Measurements from ENCODE around the gene TMEM223.

DNA sequence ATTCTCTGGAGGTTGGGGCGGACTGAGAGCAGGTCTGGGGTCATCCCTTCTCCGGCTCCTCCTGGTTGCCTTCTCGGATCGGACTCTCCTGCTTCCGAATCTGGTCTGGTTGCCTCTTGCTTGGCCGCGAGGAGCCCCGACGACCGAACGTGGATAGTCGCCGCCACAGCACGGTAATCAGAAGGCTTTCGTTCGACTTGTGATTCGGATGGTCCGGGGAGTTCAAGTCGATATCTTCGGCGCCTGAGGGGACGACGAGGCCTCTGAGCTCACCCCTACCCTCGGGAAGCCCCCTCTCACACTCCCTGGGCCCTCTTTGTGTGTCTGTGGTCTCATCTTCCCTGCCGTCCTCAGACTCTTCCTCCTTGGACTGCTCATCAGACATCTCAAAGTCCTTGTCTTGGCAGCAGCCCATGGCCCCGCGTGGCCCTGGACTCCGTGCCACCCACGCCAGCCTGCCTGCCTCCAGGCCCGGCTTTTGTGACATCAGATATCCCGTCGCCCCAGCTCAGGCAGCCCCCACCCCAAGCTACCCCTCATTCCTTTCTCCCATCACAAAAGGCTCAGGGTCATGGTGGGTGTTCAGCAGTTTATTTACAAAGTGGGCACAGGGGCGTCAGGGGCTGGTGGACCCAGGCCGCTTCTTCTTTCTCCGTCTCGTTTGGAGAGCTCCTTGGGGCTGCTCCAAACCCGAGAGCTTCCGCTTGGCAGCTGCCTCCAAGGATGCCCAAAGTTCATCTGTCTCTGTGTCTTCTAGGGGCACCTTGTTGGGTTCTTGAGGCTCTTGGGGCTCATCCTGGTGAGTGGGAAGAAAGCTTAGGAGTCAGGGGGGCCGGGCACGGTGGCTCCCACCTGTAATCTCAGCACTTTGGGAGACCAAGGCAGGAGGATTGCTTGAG, 40.8 kb upstream of the TMEM223 start, which contains the start of gene TEX54:
- TF ChIP-seq EP300 (IDR thresholded peaks at IDR 0.05): no peak
- TF ChIP-seq, protein P1, sequence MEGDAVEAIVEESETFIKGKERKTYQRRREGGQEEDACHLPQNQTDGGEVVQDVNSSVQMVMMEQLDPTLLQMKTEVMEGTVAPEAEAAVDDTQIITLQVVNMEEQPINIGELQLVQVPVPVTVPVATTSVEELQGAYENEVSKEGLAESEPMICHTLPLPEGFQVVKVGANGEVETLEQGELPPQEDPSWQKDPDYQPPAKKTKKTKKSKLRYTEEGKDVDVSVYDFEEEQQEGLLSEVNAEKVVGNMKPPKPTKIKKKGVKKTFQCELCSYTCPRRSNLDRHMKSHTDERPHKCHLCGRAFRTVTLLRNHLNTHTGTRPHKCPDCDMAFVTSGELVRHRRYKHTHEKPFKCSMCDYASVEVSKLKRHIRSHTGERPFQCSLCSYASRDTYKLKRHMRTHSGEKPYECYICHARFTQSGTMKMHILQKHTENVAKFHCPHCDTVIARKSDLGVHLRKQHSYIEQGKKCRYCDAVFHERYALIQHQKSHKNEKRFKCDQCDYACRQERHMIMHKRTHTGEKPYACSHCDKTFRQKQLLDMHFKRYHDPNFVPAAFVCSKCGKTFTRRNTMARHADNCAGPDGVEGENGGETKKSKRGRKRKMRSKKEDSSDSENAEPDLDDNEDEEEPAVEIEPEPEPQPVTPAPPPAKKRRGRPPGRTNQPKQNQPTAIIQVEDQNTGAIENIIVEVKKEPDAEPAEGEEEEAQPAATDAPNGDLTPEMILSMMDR (IDR thresholded peaks at IDR 0.05): no peak
- no peak for TF ChIP-seq POLR2A (IDR thresholded peaks at IDR 0.05)
